ENCODE data around the gene UBFD1. TPM values are rescaled to one million over a fixed set of nuclear protein-coding genes. Genes with fewer than 3 reads are reported as not detected.
A peak's percentile ranks its signal among the peaks of the same experiment; 100 is the strongest.

Gene UBFD1
- total RNA-seq, 1 experiment from 2014 or later = 89.6 TPM

- TF ChIP-seq ZBTB33 (IDR thresholded peaks at IDR 0.05; ENCODE audit: extremely low read depth, insufficient replicate concordance, low read length) = no peak
- TF ChIP-seq REST (IDR thresholded peaks at IDR 0.05; ENCODE audit: low read depth) = no peak
- peak; percentile 87 for TF ChIP-seq ZFX (IDR thresholded peaks at IDR 0.05)
- TF ChIP-seq TCF7L2 (IDR thresholded peaks at IDR 0.05; ENCODE audit: borderline replicate concordance, extremely low read depth, insufficient read depth, insufficient read length) = peak; percentile 54
- peak; percentile 37 for TF ChIP-seq SP1 (IDR thresholded peaks at IDR 0.05; ENCODE audit: low read depth)
- TF ChIP-seq ELF1 (IDR thresholded peaks at IDR 0.05; ENCODE audit: borderline replicate concordance, low read depth) = no peak
- peak; percentile 87 for TF ChIP-seq POLR2AphosphoS5 (IDR thresholded peaks at IDR 0.05; ENCODE audit: low read depth, low read length)
- TF ChIP-seq JUND (IDR thresholded peaks at IDR 0.05) = no peak
- no peak; the same call in 1 of the 2 replicates for TF ChIP-seq SRF (IDR thresholded peaks at IDR 0.05; ENCODE audit: low read depth)
- no peak for TF ChIP-seq FOSL1 (IDR thresholded peaks at IDR 0.05; ENCODE audit: low read depth)
Measured at GRCh38 chr16:23595951-23596720, 38.6 kb downstream of the UBFD1 start, which contains the start of gene NDUFAB1 (continued).

All from HCT116 (cell line).